Type B pancreatic cell (in vitro differentiated cells): ENCODE measurements around the gene DCP1B. TPM values are rescaled to one million over a fixed set of nuclear protein-coding genes. Genes with fewer than 3 reads are reported as not detected.

Source experiments
- DNase-seq: peaks from one replicate; pipeline ENCODE4 v3.0.0; 2021; ENCODE audit warnings: mixed read lengths; ENCODE audit not compliant: unreplicated experiment; ENCODE audit errors: extremely low spot score
- H3K27ac Mint-ChIP-seq: 2 replicates; pipeline ENCODE4 v1.8.0; 2021; ENCODE audit warnings: mild to moderate bottlenecking, mixed read lengths
- H3K27me3 Mint-ChIP-seq: 2 replicates; pipeline ENCODE4 v1.8.0; 2021; ENCODE audit warnings: mixed read lengths
- H3K36me3 Mint-ChIP-seq: 2 replicates; pipeline ENCODE4 v1.8.0; 2021; ENCODE audit warnings: mixed read lengths
- H3K4me1 Mint-ChIP-seq: one replicate; pipeline ENCODE4 v1.8.0; 2021; ENCODE audit warnings: mixed read lengths; ENCODE audit not compliant: unreplicated experiment
- H3K4me3 Mint-ChIP-seq: 2 replicates; pipeline ENCODE4 v1.8.0; 2021; ENCODE audit warnings: mild to moderate bottlenecking, mixed read lengths
- H3K9me3 Mint-ChIP-seq: 2 replicates; pipeline ENCODE4 v1.8.0; 2021; ENCODE audit warnings: mixed read lengths
- total RNA-seq: library from RNA; stranded (reverse); gene quantifications from 2 replicates; pipeline ENCODE4 v1.2.1, GENCODE V29; 2021; ENCODE audit warnings: low replicate concordance
- TF ChIP-seq, protein P1 (sequence below): fragments of 200-600 bp; sonication (generic); conservative IDR thresholded peaks from 2 replicates; pipeline ENCODE4 v1.5.0; 2021; ENCODE audit warnings: antibody characterized with exemption, mild to moderate bottlenecking

The DCP1B gene
- total RNA-seq, 1 donor from 2014 or later, result 22.3 TPM

DNA sequence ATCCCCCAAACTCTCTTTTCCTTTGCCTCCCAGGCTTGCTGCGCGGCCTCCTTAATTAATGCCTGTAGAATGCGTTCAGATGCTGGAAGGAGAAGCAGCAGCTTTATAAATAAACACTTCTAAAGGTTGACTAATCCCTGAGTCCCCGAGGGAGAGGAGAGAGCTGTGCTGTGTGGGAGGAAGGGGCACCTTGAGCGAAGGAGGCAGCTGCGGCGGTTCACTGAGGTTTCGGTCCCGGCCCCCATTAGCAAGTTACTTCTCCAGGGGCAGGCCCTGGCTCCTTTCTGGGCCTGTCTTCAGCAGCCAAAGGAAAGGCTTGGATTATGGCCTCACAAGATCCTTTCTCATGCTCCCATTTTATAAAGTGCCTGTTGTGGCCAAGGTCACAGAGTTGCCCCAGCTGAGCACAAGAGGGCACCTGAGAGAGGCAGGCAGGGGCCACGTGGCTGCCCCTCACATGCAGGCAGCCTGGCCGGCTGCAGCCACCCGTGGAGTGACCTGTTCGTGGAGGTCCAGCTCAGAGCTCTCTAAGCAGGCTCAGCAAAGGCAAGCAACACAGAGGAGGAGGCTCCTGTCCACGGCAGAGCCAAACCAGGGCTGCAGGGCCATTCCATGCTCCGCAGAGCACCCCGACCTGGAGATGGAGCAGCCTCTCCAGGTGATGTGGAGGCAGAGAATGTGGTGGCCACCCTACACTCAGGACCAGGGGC is 70.8 kb downstream of the DCP1B start:
- Mint-ChIP-seq H3K9me3 (no peaks in the 10 kb centered on the region), H3K27me3 (peaks cover 23% of the 10 kb centered on the region), H3K4me3 (no peak overlapping the region), H3K4me1 (peaks cover 8% of the 10 kb centered on the region), H3K27ac (no peak overlapping the region), H3K36me3 (peaks cover 4% of the 10 kb centered on the region)
- TF ChIP-seq, protein P1, sequence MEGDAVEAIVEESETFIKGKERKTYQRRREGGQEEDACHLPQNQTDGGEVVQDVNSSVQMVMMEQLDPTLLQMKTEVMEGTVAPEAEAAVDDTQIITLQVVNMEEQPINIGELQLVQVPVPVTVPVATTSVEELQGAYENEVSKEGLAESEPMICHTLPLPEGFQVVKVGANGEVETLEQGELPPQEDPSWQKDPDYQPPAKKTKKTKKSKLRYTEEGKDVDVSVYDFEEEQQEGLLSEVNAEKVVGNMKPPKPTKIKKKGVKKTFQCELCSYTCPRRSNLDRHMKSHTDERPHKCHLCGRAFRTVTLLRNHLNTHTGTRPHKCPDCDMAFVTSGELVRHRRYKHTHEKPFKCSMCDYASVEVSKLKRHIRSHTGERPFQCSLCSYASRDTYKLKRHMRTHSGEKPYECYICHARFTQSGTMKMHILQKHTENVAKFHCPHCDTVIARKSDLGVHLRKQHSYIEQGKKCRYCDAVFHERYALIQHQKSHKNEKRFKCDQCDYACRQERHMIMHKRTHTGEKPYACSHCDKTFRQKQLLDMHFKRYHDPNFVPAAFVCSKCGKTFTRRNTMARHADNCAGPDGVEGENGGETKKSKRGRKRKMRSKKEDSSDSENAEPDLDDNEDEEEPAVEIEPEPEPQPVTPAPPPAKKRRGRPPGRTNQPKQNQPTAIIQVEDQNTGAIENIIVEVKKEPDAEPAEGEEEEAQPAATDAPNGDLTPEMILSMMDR, result no peak
- DNase-seq, result peak; percentile 53

GRCh38 chr12:1932264-1932777 is 71.9 kb downstream of the DCP1B start:
- TF ChIP-seq, protein P1, result no peak
- no peak overlapping the region for H3K27ac Mint-ChIP-seq
- peaks cover 27% of the 10 kb centered on the region for H3K27me3 Mint-ChIP-seq
- H3K9me3 Mint-ChIP-seq, result no peaks in the 10 kb centered on the region
- DNase-seq, result peak; percentile 58
- H3K4me3 Mint-ChIP-seq, result no peak overlapping the region
- H3K4me1 Mint-ChIP-seq, result peaks cover 8% of the 10 kb centered on the region
- H3K36me3 Mint-ChIP-seq, result peaks cover 4% of the 10 kb centered on the region

- peaks cover 33% of the 10 kb centered on the region for H3K27me3 Mint-ChIP-seq
- no peak for DNase-seq
- peaks cover 8% of the 10 kb centered on the region for H3K4me1 Mint-ChIP-seq
- TF ChIP-seq, protein P1, result no peak
- no peaks in the 10 kb centered on the region for H3K9me3 Mint-ChIP-seq
- H3K27ac Mint-ChIP-seq, result no peak overlapping the region
- no peak overlapping the region for H3K4me3 Mint-ChIP-seq
- peaks cover 4% of the 10 kb centered on the region for H3K36me3 Mint-ChIP-seq
Observed at GRCh38 chr12:1931642-1932041, 72.6 kb downstream of the DCP1B start.

GRCh38 chr12:1930803-1931597 is 73.3 kb downstream of the DCP1B start:
- peak; percentile 62 for DNase-seq
- Mint-ChIP-seq H3K4me1 (peaks cover 8% of the 10 kb centered on the region), H3K36me3 (peaks cover 4% of the 10 kb centered on the region), H3K4me3 (no peak overlapping the region), H3K9me3 (no peaks in the 10 kb centered on the region), H3K27me3 (peaks cover 35% of the 10 kb centered on the region), H3K27ac (no peak overlapping the region)
- TF ChIP-seq, protein P1, result no peak

DNA sequence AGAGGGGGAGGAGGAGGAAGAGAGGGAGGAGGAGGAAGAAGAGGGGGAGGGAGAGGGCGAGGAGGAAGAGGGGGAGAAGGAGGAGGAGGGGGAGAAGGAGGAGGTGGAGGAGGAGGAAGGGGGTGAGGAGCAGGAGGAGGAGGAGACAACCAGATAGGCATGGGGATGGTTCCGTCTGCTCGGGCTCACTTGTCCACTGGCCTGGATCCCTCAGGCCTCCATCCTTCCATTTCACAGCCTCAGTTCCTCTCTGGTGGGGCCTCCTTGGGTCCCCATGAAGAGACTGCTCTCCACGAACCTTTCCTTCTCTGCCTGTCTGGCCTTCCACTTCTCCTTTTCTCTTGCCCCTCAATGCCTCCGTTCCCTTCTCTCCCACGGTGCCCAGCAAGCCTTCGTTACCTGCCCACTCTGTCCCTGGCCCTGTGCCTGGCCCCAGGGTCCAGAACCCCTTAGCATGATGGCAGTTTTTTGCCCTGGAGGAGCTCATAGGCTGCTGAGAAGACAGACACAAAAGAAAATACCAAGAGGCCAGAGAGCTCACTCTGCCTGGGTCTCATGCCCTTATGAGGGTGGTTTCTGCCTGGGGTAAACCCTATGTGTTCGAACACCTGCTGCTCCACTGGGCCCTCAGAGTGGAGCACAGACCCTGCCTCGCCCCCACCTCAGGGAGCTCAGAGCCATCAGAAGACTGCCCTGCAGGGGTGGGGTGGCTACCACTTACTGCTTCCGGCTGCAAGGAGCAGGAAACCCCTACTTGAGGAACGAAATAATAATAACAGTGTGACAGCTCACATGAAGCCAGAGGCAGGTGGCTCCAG is 74.1 kb downstream of the DCP1B start:
- Mint-ChIP-seq H3K4me1 (peaks cover 9% of the 10 kb centered on the region), H3K4me3 (no peak overlapping the region), H3K27me3 (peaks cover 33% of the 10 kb centered on the region), H3K9me3 (no peaks in the 10 kb centered on the region), H3K27ac (no peak overlapping the region), H3K36me3 (peaks cover 4% of the 10 kb centered on the region)
- TF ChIP-seq, protein P1, result no peak
- DNase-seq, result peak; percentile 45
